ENCODE results near the gene EIF4E.
"Not testable (repeated sequence)": the region's sequence is repeated elsewhere in the genome, so short reads cannot be mapped to it uniquely, and the experiment has no call there.

Gene EIF4E

GRCh38 chr4:98887145-98887544 lies 41.8 kb downstream of the EIF4E start:
- DNase-seq (ENCODE audit: insufficient read length, low spot score) (no peak), FAIRE-seq (peak; percentile 63)

GRCh38 chr4:98886382-98886781 lies 42.6 kb downstream of the EIF4E start:
- not testable (repeated sequence) for DNase-seq (ENCODE audit: insufficient read length, low spot score); FAIRE-seq

- not testable (repeated sequence) for FAIRE-seq; DNase-seq (ENCODE audit: insufficient read length, low spot score)
These were observed 48.0 kb downstream of the EIF4E start for GRCh38 chr4:98880884-98881283.

- FAIRE-seq (no peak), DNase-seq (ENCODE audit: insufficient read length, low spot score) (no peak)
These were observed 49.4 kb downstream of the EIF4E start for GRCh38 chr4:98879515-98879914.

- FAIRE-seq (no peak), DNase-seq (ENCODE audit: insufficient read length, low spot score) (no peak)
These were observed 55.9 kb downstream of the EIF4E start for GRCh38 chr4:98873059-98873458.

- DNase-seq (ENCODE audit: insufficient read length, low spot score); FAIRE-seq: not testable (repeated sequence)
These were observed 56.6 kb downstream of the EIF4E start for GRCh38 chr4:98872120-98872906.

GRCh38 chr4:98867648-98868047 lies 61.3 kb downstream of the EIF4E start:
- DNase-seq (ENCODE audit: insufficient read length, low spot score) (no peak), FAIRE-seq (no peak)

- FAIRE-seq (no peak), DNase-seq (ENCODE audit: insufficient read length, low spot score) (no peak)
These were observed 63.9 kb downstream of the EIF4E start for GRCh38 chr4:98865059-98865458.

GRCh38 chr4:98864560-98864959 lies 64.4 kb downstream of the EIF4E start:
- no peak for FAIRE-seq
- DNase-seq (ENCODE audit: insufficient read length, low spot score): no peak

GRCh38 chr4:98862371-98862770 lies 66.6 kb downstream of the EIF4E start:
- FAIRE-seq: no peak
- no peak for DNase-seq (ENCODE audit: insufficient read length, low spot score)

- FAIRE-seq (no peak), DNase-seq (ENCODE audit: insufficient read length, low spot score) (no peak)
These were observed 67.6 kb downstream of the EIF4E start for GRCh38 chr4:98861100-98861884.

- no peak for DNase-seq (ENCODE audit: insufficient read length, low spot score)
These were observed 77.1 kb downstream of the EIF4E start for GRCh38 chr4:98851806-98852205.

GRCh38 chr4:98850937-98851336 lies 78.0 kb downstream of the EIF4E start:
- DNase-seq (ENCODE audit: insufficient read length, low spot score) (no peak), FAIRE-seq (no peak)

More at GRCh38 chr4:98851806-98852205, 77.1 kb downstream of the EIF4E start:
- no peak for FAIRE-seq

GRCh38 chr4:98848448-98848847 lies 80.5 kb downstream of the EIF4E start:
- no peak for FAIRE-seq
- no peak for DNase-seq (ENCODE audit: insufficient read length, low spot score)

GRCh38 chr4:98845960-98846359 lies 83.0 kb downstream of the EIF4E start:
- FAIRE-seq (no peak), DNase-seq (ENCODE audit: insufficient read length, low spot score) (no peak)

- not testable (repeated sequence) for DNase-seq (ENCODE audit: insufficient read length, low spot score); FAIRE-seq
These were observed 86.0 kb downstream of the EIF4E start for GRCh38 chr4:98842917-98843316.

GRCh38 chr4:98838977-98839618 lies 89.8 kb downstream of the EIF4E start:
- DNase-seq (ENCODE audit: insufficient read length, low spot score) (no peak), FAIRE-seq (no peak)

- FAIRE-seq (no peak), DNase-seq (ENCODE audit: insufficient read length, low spot score) (no peak)
These were observed 90.4 kb downstream of the EIF4E start for GRCh38 chr4:98838531-98838930.

- FAIRE-seq (no peak), DNase-seq (ENCODE audit: insufficient read length, low spot score) (no peak)
These were observed 95.5 kb downstream of the EIF4E start for GRCh38 chr4:98833384-98833783.

- not testable (repeated sequence) for FAIRE-seq; DNase-seq (ENCODE audit: insufficient read length, low spot score)
These were observed 97.9 kb downstream of the EIF4E start for GRCh38 chr4:98831036-98831435.

All from GM19239 (cell line).